GM18507 (cell line): ENCODE measurements around the gene FAM20C.

Experiments
- DNase-seq: peaks from one replicate; pipeline ENCODE4 v3.0.0; 2011; ENCODE audit warnings: low read depth; ENCODE audit not compliant: insufficient read length; ENCODE audit errors: extremely low spot score
- FAIRE-seq: peaks from 2 replicates; lab custom pipeline; 2011; peaks lifted over from hg19 to GRCh38; lab: Jason Lieb, UNC

Gene FAM20C

GRCh38 chr7:157771-158625 is 34.4 kb upstream of the FAM20C start:
- DNase-seq = no peak
- FAIRE-seq = no peak

GRCh38 chr7:158771-159170 is 33.6 kb upstream of the FAM20C start:
- no peak for DNase-seq
- FAIRE-seq = no peak

GRCh38 chr7:159370-160270 is 32.8 kb upstream of the FAM20C start:
- FAIRE-seq = no peak
- DNase-seq = no peak

- DNase-seq (no peak), FAIRE-seq (no peak)
Observed at GRCh38 chr7:160958-161725, 31.2 kb upstream of the FAM20C start.

- DNase-seq (no peak), FAIRE-seq (no peak)
Observed at GRCh38 chr7:162632-163297, 29.6 kb upstream of the FAM20C start.

- DNase-seq = no peak
- no peak for FAIRE-seq
Observed at GRCh38 chr7:163298-163695, 29.1 kb upstream of the FAM20C start.

- FAIRE-seq (no peak), DNase-seq (no peak)
Observed at GRCh38 chr7:163971-164881, 28.1 kb upstream of the FAM20C start.

GRCh38 chr7:164882-165660 is 27.3 kb upstream of the FAM20C start:
- no peak for FAIRE-seq
- DNase-seq = no peak

- FAIRE-seq (no peak), DNase-seq (no peak)
Observed at GRCh38 chr7:165661-166337, 26.6 kb upstream of the FAM20C start.

GRCh38 chr7:166338-167060 is 25.9 kb upstream of the FAM20C start:
- DNase-seq (no peak), FAIRE-seq (no peak)

GRCh38 chr7:167090-167855 is 25.1 kb upstream of the FAM20C start:
- no peak for FAIRE-seq
- DNase-seq = no peak

GRCh38 chr7:167976-168791 is 24.2 kb upstream of the FAM20C start:
- no peak for FAIRE-seq
- DNase-seq = no peak

GRCh38 chr7:169276-170172 is 22.8 kb upstream of the FAM20C start:
- no peak for FAIRE-seq
- no peak for DNase-seq
